B cell (primary cell): ENCODE data around the gene ACTR5. TPM values are rescaled to one million over a fixed set of nuclear protein-coding genes. Genes with fewer than 3 reads are reported as not detected.
A peak's percentile ranks its signal among the peaks of the same experiment; 100 is the strongest.
"Not testable (repeated sequence)": the region's sequence is repeated elsewhere in the genome, so short reads cannot be mapped to it uniquely, and the experiment has no call there.

Source experiments
- ATAC-seq: fragments of 200-7000 bp; cut with Tn5 transposase; one replicate; pipeline ENCODE4 v1.10.0; 2021; ENCODE audit warnings: low read depth, mild to moderate bottlenecking, moderate number of reproducible peaks, moderate library complexity
- CTCF ChIA-PET: fragments of 350-600 bp; sonication (Branson Sonifier 250); formaldehyde crosslinking; loops from one replicate; lab custom pipeline; 2021; ENCODE audit warnings: antibody characterized with exemption, inconsistent platforms; lab: Charles Lee
- POLR2A ChIA-PET: fragments of 350-600 bp; sonication (Branson Sonifier 250); formaldehyde crosslinking; loops from one replicate; lab custom pipeline; 2021; ENCODE audit warnings: antibody characterized with exemption; lab: Charles Lee
- DNase-seq: peaks from one replicate; pipeline ENCODE4 v3.0.0; 2013
- H2AFZ ChIP-seq: 2 replicates; pipeline ENCODE4 v1.6.1; 2012; ENCODE audit warnings: mild to moderate bottlenecking, low read depth, low read length; ENCODE audit not compliant: insufficient read depth, poor library complexity, severe bottlenecking
- H3K27ac ChIP-seq, 2 donors: 1 replicate in 1 of 2; 2 replicates in 1 of 2; pipeline ENCODE4 v1.5.1; 2012 to 2013; ENCODE audit warnings: low read length in 2 of 2, mild to moderate bottlenecking in 2 of 2, moderate library complexity in 1 of 2
- H3K27me3 ChIP-seq, 4 experiments: fragments of 200-600 bp in 1 of 4; sonication (generic) in 1 of 4; replicated peaks in 1 of 4; 1 replicate in 2 of 4; 2 replicates in 2 of 4; pipeline versions ENCODE4 v1.6.1 to v1.7.0; 2013 to 2016; ENCODE audit warnings: low read length in 3 of 4, mild to moderate bottlenecking in 2 of 4, mixed read lengths in 1 of 4, moderate library complexity in 1 of 4; ENCODE audit not compliant: insufficient read depth in 4 of 4, control insufficient read depth in 3 of 4; ENCODE audit errors: control extremely low read depth in 1 of 4
- H3K36me3 ChIP-seq, 2 experiments: replicated peaks in 1 of 2; 1 replicate in 1 of 2; 2 replicates in 1 of 2; pipeline versions ENCODE4 v1.6.1 to v1.7.1; 2013; ENCODE audit warnings: low read length in 1 of 2; ENCODE audit not compliant: insufficient read depth in 2 of 2, control insufficient read depth in 1 of 2; ENCODE audit errors: control extremely low read depth in 1 of 2, extremely low read depth in 1 of 2
- H3K4me1 ChIP-seq, 2 donors: fragments of 200-600 bp in 1 of 2; sonication (generic) in 1 of 2; 1 replicate in 1 of 2; 2 replicates in 1 of 2; pipeline versions ENCODE4 v1.5.1 to v1.6.1; 2013 to 2017; ENCODE audit warnings: low read length in 2 of 2; ENCODE audit not compliant: control insufficient read depth in 2 of 2, insufficient read depth in 2 of 2
- H3K4me2 ChIP-seq: replicated peaks from 2 replicates; pipeline ENCODE3; 2012; ENCODE audit warnings: mild to moderate bottlenecking, low read depth, low read length; ENCODE audit not compliant: poor library complexity, severe bottlenecking
- H3K4me3 ChIP-seq, 5 experiments: fragments of 200-600 bp in 1 of 5; sonication (generic) in 1 of 5; 1 replicate in 3 of 5; 2 replicates in 2 of 5; pipeline versions ENCODE4 v1.5.1 to v1.7.0; 2011 to 2016; ENCODE audit warnings: low read length in 4 of 5, mild to moderate bottlenecking in 4 of 5, low read depth in 2 of 5, control low read depth in 1 of 5, moderate library complexity in 1 of 5; ENCODE audit not compliant: insufficient read depth in 1 of 5; ENCODE audit errors: control extremely low read depth in 1 of 5, extremely low read depth in 1 of 5
- H3K79me2 ChIP-seq: fragments of 200-600 bp; sonication (generic); one replicate; pipeline ENCODE4 v1.6.0; 2016; ENCODE audit warnings: low read length; ENCODE audit not compliant: control insufficient read depth, insufficient read depth
- H3K9ac ChIP-seq: fragments of 200-600 bp; sonication (generic); 2 replicates; pipeline ENCODE4 v1.6.1; 2017; ENCODE audit warnings: mild to moderate bottlenecking, low read length, moderate library complexity
- H3K9me3 ChIP-seq, 3 donors: one replicate each; pipeline versions ENCODE4 v1.6.1 to v1.7.1; 2013; ENCODE audit warnings: low read length in 2 of 3; ENCODE audit not compliant: control insufficient read depth in 2 of 3, insufficient read depth in 1 of 3; ENCODE audit errors: control extremely low read depth in 1 of 3
- H4K20me1 ChIP-seq: 2 replicates; pipeline ENCODE4 v1.6.0; 2012; ENCODE audit warnings: mild to moderate bottlenecking, low read length; ENCODE audit not compliant: insufficient read depth, control insufficient read depth, poor library complexity, severe bottlenecking
- H3K27ac Mint-ChIP-seq: one replicate; pipeline ENCODE4 v1.8.0; 2021; ENCODE audit warnings: mixed read lengths
- H3K27me3 Mint-ChIP-seq: one replicate; pipeline ENCODE4 v1.8.0; 2021; ENCODE audit warnings: mixed read lengths
- H3K4me1 Mint-ChIP-seq: one replicate; pipeline ENCODE4 v1.8.0; 2021; ENCODE audit warnings: mixed read lengths
- H3K4me3 Mint-ChIP-seq: one replicate; pipeline ENCODE4 v1.8.0; 2021; ENCODE audit warnings: mixed read lengths
- H3K9me3 Mint-ChIP-seq: one replicate; pipeline ENCODE4 v1.8.0; 2022; ENCODE audit warnings: mixed read lengths; ENCODE audit not compliant: insufficient read depth
- EZH2 ChIP-seq: IDR thresholded peaks from 2 replicates; pipeline ENCODE4 v1.6.1; 2012; ENCODE audit warnings: borderline replicate concordance, low read depth, mild to moderate bottlenecking, moderate library complexity, low read length; ENCODE audit not compliant: insufficient read depth, poor library complexity, severe bottlenecking
- WGBS: methylation state at CpG from one replicate; pipeline ENCODE4 v1.1.5; 2013; ENCODE audit warnings: missing lambda C conversion rate; ENCODE audit not compliant: insufficient coverage; 5-methylcytosine and 5-hydroxymethylcytosine counted together
- intact Hi-C: fragments of 100-400 bp; cut with micrococcal nuclease; formaldehyde crosslinking; loops from one replicate; pipeline ENCODE4 v1.10.0; 2022
- polyA plus RNA-seq: library from polyadenylated mRNA; depleted of rRNA; stranded (reverse); fragments of >200 nt; gene quantifications from 2 replicates; pipeline ENCODE4 v1.2.3, GENCODE V29; 2012
- total RNA-seq, 2 donors: library from RNA; stranded (reverse); fragments of 120-200 nt in 1 of 2; gene quantifications; 1 replicate in 1 of 2; 2 replicates in 1 of 2; pipeline versions ENCODE4 v1.2.3 to v1.2.4, GENCODE V29; 2013 to 2022
- TF ChIP-seq, protein P1 (sequence below): fragments of 200-600 bp; IDR thresholded peaks from one replicate; pipeline ENCODE4 v1.8.0; 2022; ENCODE audit warnings: antibody characterized with exemption, mild to moderate bottlenecking

Gene ACTR5
- total and polyA plus RNA-seq, 2 donors (not counting 1 experiment from before 2014, with no cell fraction given), result 15.4 to 18.0 TPM

DNA sequence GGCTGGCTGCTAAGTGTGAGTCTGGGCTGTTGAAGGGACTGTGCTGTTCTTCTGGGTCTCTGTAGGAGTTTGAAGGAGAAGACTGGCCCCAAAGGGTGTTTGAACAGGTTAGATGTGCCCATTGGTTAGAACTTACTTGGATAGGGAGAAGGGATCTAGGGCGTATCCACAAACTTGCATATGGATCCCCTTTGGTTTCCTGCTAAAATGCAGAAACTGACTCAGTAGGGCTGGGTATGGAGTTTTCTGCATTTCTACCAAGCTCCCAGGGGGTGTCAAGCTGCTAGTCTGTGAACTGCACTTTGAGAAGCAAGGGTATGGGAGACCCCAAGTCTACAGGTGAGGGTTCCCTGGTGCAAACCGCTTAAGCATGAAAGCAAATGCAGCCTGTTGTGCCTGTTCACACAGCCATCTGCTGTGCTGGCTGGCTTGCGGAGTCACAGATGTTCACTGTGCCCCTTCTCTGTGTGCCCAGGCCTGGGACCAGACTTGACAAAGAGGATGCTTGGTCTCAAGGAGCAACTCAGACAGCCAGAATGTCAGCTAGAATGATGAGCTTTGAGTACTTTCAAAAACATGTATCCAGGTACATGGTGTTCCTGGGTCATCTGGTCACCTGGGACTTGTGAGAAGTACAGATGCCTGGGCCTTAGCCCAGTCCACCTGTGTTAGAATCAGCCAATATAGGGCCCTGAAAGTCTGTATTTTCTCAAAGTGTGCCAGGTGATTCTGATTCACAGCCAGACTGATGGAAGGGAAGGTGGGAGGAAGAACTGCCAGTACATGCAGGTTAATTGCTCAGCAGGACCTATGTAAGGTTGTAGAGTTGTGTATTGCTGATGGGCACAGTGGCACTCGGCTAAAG is 64.7 kb downstream of the ACTR5 start:
- H3K27ac Mint-ChIP-seq, result peak overlapping the region; percentile 63
- intact Hi-C loops, result no loop called here
- ChIA-PET POLR2A (interaction anchor here (0.8 to 1.6 kb wide), 3 partner anchors 8 to 63 kb away, joined by 3 to 5 read pairs (median 4); no protein-coding TSS in a partner anchor), CTCF (interaction anchor here (1.1 to 3.7 kb wide), 4 partner anchors 22 to 79 kb away, joined by 3 to 20 read pairs (median 6); no protein-coding TSS in a partner anchor)
- 49% methylated on average over 3 of the region's 4 CpGs for WGBS
- Histone ChIP-seq H4K20me1 (peaks cover 83% of the 10 kb centered on the region), H3K36me3 (peaks cover 0 to 63% of the 10 kb centered on the region in 2 experiments), H3K4me1 (peaks cover 84 to 87% of the 10 kb centered on the region in 2 donors), H3K9me3 (no peaks in the 10 kb centered on the region), H3K27me3 (no peaks in the 10 kb centered on the region), H3K27ac (peak overlapping the region; percentile 6 to 99), H3K9ac (no peak overlapping the region), H3K4me2 (peak overlapping the region; percentile 93), H3K4me3 (no peak overlapping the region), H2AFZ (no peak overlapping the region), H3K79me2 (peaks cover 100% of the 10 kb centered on the region)
- H3K9me3 Mint-ChIP-seq, result no peaks in the 10 kb centered on the region
- peak overlapping the region; percentile 51 for H3K4me3 Mint-ChIP-seq
- DNase-seq (no peak), ATAC-seq (no peak)
- no peak for TF ChIP-seq EZH2
- TF ChIP-seq, protein P1, sequence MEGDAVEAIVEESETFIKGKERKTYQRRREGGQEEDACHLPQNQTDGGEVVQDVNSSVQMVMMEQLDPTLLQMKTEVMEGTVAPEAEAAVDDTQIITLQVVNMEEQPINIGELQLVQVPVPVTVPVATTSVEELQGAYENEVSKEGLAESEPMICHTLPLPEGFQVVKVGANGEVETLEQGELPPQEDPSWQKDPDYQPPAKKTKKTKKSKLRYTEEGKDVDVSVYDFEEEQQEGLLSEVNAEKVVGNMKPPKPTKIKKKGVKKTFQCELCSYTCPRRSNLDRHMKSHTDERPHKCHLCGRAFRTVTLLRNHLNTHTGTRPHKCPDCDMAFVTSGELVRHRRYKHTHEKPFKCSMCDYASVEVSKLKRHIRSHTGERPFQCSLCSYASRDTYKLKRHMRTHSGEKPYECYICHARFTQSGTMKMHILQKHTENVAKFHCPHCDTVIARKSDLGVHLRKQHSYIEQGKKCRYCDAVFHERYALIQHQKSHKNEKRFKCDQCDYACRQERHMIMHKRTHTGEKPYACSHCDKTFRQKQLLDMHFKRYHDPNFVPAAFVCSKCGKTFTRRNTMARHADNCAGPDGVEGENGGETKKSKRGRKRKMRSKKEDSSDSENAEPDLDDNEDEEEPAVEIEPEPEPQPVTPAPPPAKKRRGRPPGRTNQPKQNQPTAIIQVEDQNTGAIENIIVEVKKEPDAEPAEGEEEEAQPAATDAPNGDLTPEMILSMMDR, result no peak
- peaks cover 91% of the 10 kb centered on the region for H3K4me1 Mint-ChIP-seq
- no peaks in the 10 kb centered on the region for H3K27me3 Mint-ChIP-seq

DNA sequence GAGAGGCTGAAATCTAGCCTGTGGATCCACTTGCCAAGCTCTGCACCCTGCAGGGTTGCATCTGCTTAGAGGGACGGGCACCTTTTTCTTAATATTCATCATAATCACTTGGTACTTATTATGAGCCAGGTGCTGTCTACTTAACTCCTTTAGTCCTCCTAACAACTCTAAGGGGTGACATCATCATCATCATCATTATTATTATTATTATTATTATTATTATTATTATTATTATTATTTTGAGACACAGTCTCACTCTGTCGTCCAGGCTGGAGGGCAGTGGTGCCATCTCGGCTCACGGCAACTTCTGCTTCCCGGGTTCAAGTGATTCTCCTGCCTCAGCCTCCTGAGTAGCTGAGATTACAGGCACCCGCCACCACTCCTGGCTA is 65.3 kb downstream of the ACTR5 start:
- DNase-seq, H3K9ac ChIP-seq, H3K27me3 ChIP-seq, H2AFZ ChIP-seq, ATAC-seq, H3K4me3 ChIP-seq, intact Hi-C loops, H3K27me3 Mint-ChIP-seq, H3K9me3 Mint-ChIP-seq, H3K9me3 ChIP-seq: not testable (repeated sequence)
- peaks cover 0 to 62% of the 10 kb centered on the region in 2 experiments for H3K36me3 ChIP-seq
- Mint-ChIP-seq H3K27ac (peak overlapping the region; percentile 63), H3K4me3 (peak overlapping the region; percentile 51), H3K4me1 (peaks cover 91% of the 10 kb centered on the region)
- H3K4me1 ChIP-seq, result peaks cover 84 to 87% of the 10 kb centered on the region in 2 donors
- 96% methylated on average over 3 of the region's 6 CpGs for WGBS
- ChIA-PET CTCF (interaction anchor here (0.9 to 3.7 kb wide), 2 partner anchors 32 to 79 kb away, joined by 4 to 20 read pairs; no protein-coding TSS in a partner anchor), POLR2A (interaction anchor here (0.8 to 1.6 kb wide), 2 partner anchors 9 to 30 kb away, joined by 3 to 5 read pairs; no protein-coding TSS in a partner anchor)
- peaks cover 100% of the 10 kb centered on the region for H3K79me2 ChIP-seq
- H3K4me2 ChIP-seq, result peak overlapping the region; percentile 93
- peak overlapping the region in 1 of 2 donors; percentile 99 for H3K27ac ChIP-seq
- peaks cover 83% of the 10 kb centered on the region for H4K20me1 ChIP-seq
